ENCODE results near the gene LGALSL.
"Not testable (repeated sequence)": the region's sequence is repeated elsewhere in the genome, so short reads cannot be mapped to it uniquely, and the experiment has no call there.

The LGALSL gene

GRCh38 chr2:64439194-64439593 is 14.8 kb upstream of the LGALSL start:
- TF ChIP-seq CTCF (IDR thresholded peaks at IDR 0.05; ENCODE audit: control extremely low read depth, extremely low read depth, low read depth, missing control alignments), result no peak
- POLR2A ChIA-PET, result no interaction called here
- CTCF ChIA-PET, result interaction anchor here (1.1 to 2.7 kb wide), 3 partner anchors 11 to 49 kb away, joined by 3 to 11 read pairs (median 3); no protein-coding TSS in a partner anchor
- DNase-seq (ENCODE audit: extremely low spot score), result no peak

GRCh38 chr2:64440843-64441242 is 13.1 kb upstream of the LGALSL start:
- ChIA-PET CTCF (interaction anchor here (1.0 to 1.1 kb wide), 2 partner anchors 10 to 47 kb away, joined by 3 to 4 read pairs; no protein-coding TSS in a partner anchor), POLR2A (no interaction called here)
- no peak for TF ChIP-seq CTCF (IDR thresholded peaks at IDR 0.05; ENCODE audit: control extremely low read depth, extremely low read depth, low read depth, missing control alignments)
- no peak for DNase-seq (ENCODE audit: extremely low spot score)

GRCh38 chr2:64442277-64442676 is 11.7 kb upstream of the LGALSL start:
- DNase-seq (ENCODE audit: extremely low spot score), result no peak
- no peak for TF ChIP-seq CTCF (IDR thresholded peaks at IDR 0.05; ENCODE audit: control extremely low read depth, extremely low read depth, low read depth, missing control alignments)
- ChIA-PET POLR2A (no interaction called here), CTCF (no interaction called here)

- TF ChIP-seq CTCF (IDR thresholded peaks at IDR 0.05; ENCODE audit: control extremely low read depth, extremely low read depth, low read depth, missing control alignments), result no peak
- ChIA-PET POLR2A (interaction anchor here (0.6 kb wide), 1 partner anchor 343 kb away, joined by 3 read pairs; no protein-coding TSS in a partner anchor), CTCF (interaction anchor here (0.6 kb wide), 1 partner anchor 9 kb away, joined by 3 read pairs; no protein-coding TSS in a partner anchor)
- DNase-seq (ENCODE audit: extremely low spot score), result no peak
These were observed 11.0 kb upstream of the LGALSL start for GRCh38 chr2:64442801-64443429.

GRCh38 chr2:64445970-64446369 is 8.0 kb upstream of the LGALSL start:
- DNase-seq (ENCODE audit: extremely low spot score); POLR2A ChIA-PET: not testable (repeated sequence)
- CTCF ChIA-PET, result interaction anchor here (1.5 kb wide), 1 partner anchor 34 kb away, joined by 3 read pairs; no protein-coding TSS in a partner anchor

GRCh38 chr2:64447317-64448040 is 6.5 kb upstream of the LGALSL start:
- DNase-seq (ENCODE audit: extremely low spot score), result no peak
- TF ChIP-seq CTCF (IDR thresholded peaks at IDR 0.05; ENCODE audit: control extremely low read depth, extremely low read depth, low read depth, missing control alignments), result no peak
- ChIA-PET POLR2A (no interaction called here), CTCF (interaction anchor here (0.6 to 1.7 kb wide), 5 partner anchors 9 to 41 kb away, joined by 3 to 5 read pairs (median 4); no protein-coding TSS in a partner anchor)

GRCh38 chr2:64448041-64448426 is 5.9 kb upstream of the LGALSL start:
- DNase-seq (ENCODE audit: extremely low spot score), result no peak
- TF ChIP-seq CTCF (IDR thresholded peaks at IDR 0.05; ENCODE audit: control extremely low read depth, extremely low read depth, low read depth, missing control alignments), result no peak
- ChIA-PET POLR2A (no interaction called here), CTCF (interaction anchor here (0.8 to 1.7 kb wide), 3 partner anchors 9 to 40 kb away, joined by 3 to 5 read pairs (median 4); no protein-coding TSS in a partner anchor)
